ENCODE data around the gene KIF4B. TPM values are rescaled to one million over a fixed set of nuclear protein-coding genes. Genes with fewer than 3 reads are reported as not detected.
"Not testable (repeated sequence)": the region's sequence is repeated elsewhere in the genome, so short reads cannot be mapped to it uniquely, and the experiment has no call there.

Gene KIF4B
- total and polyA plus RNA-seq, 3 experiments from 2014 or later = 0.09 TPM; not detected in 2

DNA sequence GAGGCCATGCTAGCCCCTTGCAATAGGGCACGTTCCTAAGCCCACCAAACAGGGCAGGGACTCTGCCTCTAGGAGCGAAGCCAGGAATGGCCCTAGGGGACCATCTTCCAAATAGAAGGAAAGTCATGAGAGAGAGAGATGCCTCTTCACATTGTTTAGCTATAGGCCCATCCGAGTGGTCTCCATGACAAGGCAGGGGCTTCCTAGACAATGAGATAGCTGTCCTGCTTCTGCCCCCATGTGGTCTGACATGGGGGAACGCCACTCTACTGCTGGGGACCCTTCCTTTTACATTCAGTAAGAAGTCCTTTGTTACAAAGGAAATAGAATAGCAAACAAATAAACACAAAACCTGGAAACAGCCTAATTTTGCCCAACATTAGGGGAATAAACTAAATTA, 17.9 kb upstream of the KIF4B start:
- H3K27me3 ChIP-seq (ENCODE audit: insufficient read depth, low read length, poor library complexity, severe bottlenecking) = no peaks in the 10 kb centered on the region
- H3K4me3 Mint-ChIP-seq = no peak overlapping the region
- H3K9me3 Mint-ChIP-seq = peaks cover 0 to 2% (median 0%) of the 10 kb centered on the region in 5 donors
- H3K4me1 Mint-ChIP-seq = no peaks in the 10 kb centered on the region
- DNase-seq = no peak
- ChIA-PET POLR2A (no interaction called here), CTCF (no interaction called here)
- H3K27ac Mint-ChIP-seq = no peak overlapping the region
- peaks cover 6 to 9% of the 10 kb centered on the region in 2 donors for H3K27me3 Mint-ChIP-seq
- H3K4me1 ChIP-seq (ENCODE audit: insufficient read depth, low read length) = no peaks in the 10 kb centered on the region
- no peak overlapping the region for H3K27ac ChIP-seq (ENCODE audit: low read depth, low read length)
- no peak overlapping the region for H3K4me3 ChIP-seq (ENCODE audit: low read length)
- no peaks in the 10 kb centered on the region for H3K9me3 ChIP-seq (ENCODE audit: low read length)
- no peaks in the 10 kb centered on the region for H3K36me3 ChIP-seq (ENCODE audit: insufficient read depth, low read length)
- no peaks in the 10 kb centered on the region for H3K36me3 Mint-ChIP-seq

DNA sequence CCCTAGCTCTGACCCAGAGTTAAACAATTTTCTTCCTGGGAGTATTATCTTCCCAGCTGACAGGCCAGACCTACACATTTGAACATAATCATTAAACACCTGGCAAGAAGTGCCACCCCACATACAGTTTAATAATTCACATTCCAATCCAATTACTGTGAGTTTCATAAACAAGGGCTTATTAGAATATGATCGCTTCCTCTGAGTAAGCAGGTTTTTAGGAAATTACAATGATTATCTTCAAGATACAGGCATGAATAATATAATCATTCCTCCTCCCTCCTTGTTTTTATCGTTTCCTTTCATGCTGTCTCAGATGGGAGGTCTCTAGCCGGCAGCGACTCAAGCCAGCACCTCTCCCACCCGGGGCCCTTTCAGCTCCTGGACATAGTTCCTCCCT, 15.8 kb upstream of the KIF4B start:
- H3K27me3 Mint-ChIP-seq = peaks cover 6 to 21% of the 10 kb centered on the region in 2 donors
- no peaks in the 10 kb centered on the region for H3K4me1 Mint-ChIP-seq
- Histone ChIP-seq H3K36me3 (ENCODE audit: insufficient read depth, low read length) (no peaks in the 10 kb centered on the region), H3K9me3 (ENCODE audit: low read length) (no peaks in the 10 kb centered on the region), H3K27me3 (ENCODE audit: insufficient read depth, low read length, poor library complexity, severe bottlenecking) (no peaks in the 10 kb centered on the region), H3K27ac (ENCODE audit: low read depth, low read length) (no peak overlapping the region), H3K4me1 (ENCODE audit: insufficient read depth, low read length) (no peaks in the 10 kb centered on the region), H3K4me3 (ENCODE audit: low read length) (no peak overlapping the region)
- peaks cover 0 to 3% (median 0%) of the 10 kb centered on the region in 3 donors for H3K36me3 Mint-ChIP-seq
- DNase-seq = no peak
- H3K4me3 Mint-ChIP-seq = no peak overlapping the region
- no peak overlapping the region for H3K27ac Mint-ChIP-seq
- POLR2A ChIA-PET = no interaction called here
- peaks cover 0 to 2% (median 0%) of the 10 kb centered on the region in 5 donors for H3K9me3 Mint-ChIP-seq
- CTCF ChIA-PET = no interaction called here

DNA sequence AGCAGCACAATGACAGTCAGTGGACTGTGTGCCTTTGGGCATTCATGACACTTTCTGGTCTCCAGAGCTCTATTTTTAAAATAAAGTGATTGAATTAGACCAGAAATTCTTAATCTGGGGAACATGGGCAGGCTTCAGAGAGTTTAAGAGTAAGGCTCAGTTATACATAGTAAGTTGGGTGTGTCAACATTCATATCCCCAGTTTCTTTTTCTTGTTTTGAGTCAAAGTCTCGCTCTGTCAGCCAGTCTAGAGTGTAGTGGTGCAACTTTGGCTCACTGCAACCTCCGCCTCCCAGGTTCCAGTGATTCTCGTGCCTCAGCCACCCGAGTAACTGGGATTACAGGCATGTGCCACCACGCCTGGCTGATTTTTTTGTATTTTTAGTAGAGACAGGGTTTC, 13.7 kb upstream of the KIF4B start:
- no peak for DNase-seq
- no peak overlapping the region for H3K27ac Mint-ChIP-seq
- no peaks in the 10 kb centered on the region for H3K27me3 ChIP-seq (ENCODE audit: insufficient read depth, low read length, poor library complexity, severe bottlenecking)
- peaks cover 10 to 27% of the 10 kb centered on the region in 2 donors for H3K27me3 Mint-ChIP-seq
- H3K9me3 Mint-ChIP-seq = peaks cover 0 to 3% (median 0%) of the 10 kb centered on the region in 5 donors
- no peaks in the 10 kb centered on the region for H3K4me1 ChIP-seq (ENCODE audit: insufficient read depth, low read length)
- peaks cover 0 to 3% (median 0%) of the 10 kb centered on the region in 3 donors for H3K36me3 Mint-ChIP-seq
- no peaks in the 10 kb centered on the region for H3K36me3 ChIP-seq (ENCODE audit: insufficient read depth, low read length)
- CTCF ChIA-PET = no interaction called here
- no peak overlapping the region for H3K4me3 ChIP-seq (ENCODE audit: low read length)
- no peak overlapping the region for H3K4me3 Mint-ChIP-seq
- no peaks in the 10 kb centered on the region for H3K4me1 Mint-ChIP-seq
- no peaks in the 10 kb centered on the region for H3K9me3 ChIP-seq (ENCODE audit: low read length)
- POLR2A ChIA-PET = no interaction called here
- H3K27ac ChIP-seq (ENCODE audit: low read depth, low read length) = no peak overlapping the region

DNA sequence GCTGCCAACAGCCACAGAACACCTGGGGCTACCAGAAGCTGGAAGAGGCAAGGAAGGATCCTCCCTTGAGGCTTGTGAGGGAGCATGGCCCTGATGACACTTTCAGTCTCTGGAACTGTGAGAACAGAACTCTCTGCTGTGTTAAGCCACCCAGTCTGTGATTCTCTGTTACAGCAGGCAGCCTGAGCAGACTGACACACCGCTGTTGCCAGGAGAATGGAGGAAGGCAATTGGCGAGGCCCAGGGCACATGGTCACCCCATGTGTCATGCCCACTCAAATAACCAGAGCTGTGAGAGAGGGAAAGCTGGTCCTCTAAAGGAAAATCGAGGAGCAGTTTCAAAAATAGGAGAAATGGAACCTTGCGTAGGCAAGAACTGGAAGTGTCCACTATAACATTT, 12.0 kb upstream of the KIF4B start:
- Histone ChIP-seq H3K4me1 (ENCODE audit: insufficient read depth, low read length) (no peaks in the 10 kb centered on the region), H3K4me3 (ENCODE audit: low read length) (no peak overlapping the region), H3K9me3 (ENCODE audit: low read length) (no peaks in the 10 kb centered on the region), H3K27ac (ENCODE audit: low read depth, low read length) (no peak overlapping the region), H3K36me3 (ENCODE audit: insufficient read depth, low read length) (no peaks in the 10 kb centered on the region), H3K27me3 (ENCODE audit: insufficient read depth, low read length, poor library complexity, severe bottlenecking) (no peaks in the 10 kb centered on the region)
- H3K36me3 Mint-ChIP-seq = peaks cover 0 to 3% (median 0%) of the 10 kb centered on the region in 3 donors
- H3K4me1 Mint-ChIP-seq = no peaks in the 10 kb centered on the region
- H3K27ac Mint-ChIP-seq = no peak overlapping the region
- ChIA-PET POLR2A (no interaction called here), CTCF (no interaction called here)
- H3K4me3 Mint-ChIP-seq = no peak overlapping the region
- peaks cover 12 to 31% of the 10 kb centered on the region in 2 donors for H3K27me3 Mint-ChIP-seq
- peaks cover 0 to 3% (median 0%) of the 10 kb centered on the region in 5 donors for H3K9me3 Mint-ChIP-seq
- DNase-seq = no peak

DNA sequence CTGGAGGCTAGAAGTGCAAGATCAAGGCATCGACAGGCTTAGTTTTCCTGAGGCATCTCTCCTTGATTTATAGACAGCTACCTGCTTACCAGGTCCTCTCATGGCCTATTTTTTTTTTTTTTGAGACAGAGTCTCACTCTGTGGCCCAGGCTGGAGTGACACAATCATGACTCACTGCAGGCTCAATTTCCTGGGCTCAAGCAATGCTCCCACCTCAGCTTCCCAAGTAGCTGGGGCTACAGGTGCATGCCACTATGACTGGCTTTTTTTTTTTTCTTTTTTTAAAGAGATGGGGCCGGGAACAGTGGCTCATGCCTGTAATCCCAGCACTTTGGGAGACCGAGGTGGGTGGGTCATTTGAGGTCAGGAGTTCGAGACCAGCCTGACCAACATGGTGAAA, 10.8 kb upstream of the KIF4B start:
- H3K27me3 ChIP-seq (ENCODE audit: insufficient read depth, low read length, poor library complexity, severe bottlenecking); H3K4me3 ChIP-seq (ENCODE audit: low read length); POLR2A ChIA-PET; H3K36me3 Mint-ChIP-seq; H3K27ac ChIP-seq (ENCODE audit: low read depth, low read length); H3K4me1 ChIP-seq (ENCODE audit: insufficient read depth, low read length); H3K9me3 Mint-ChIP-seq; H3K4me3 Mint-ChIP-seq; DNase-seq; H3K36me3 ChIP-seq (ENCODE audit: insufficient read depth, low read length); CTCF ChIA-PET; H3K9me3 ChIP-seq (ENCODE audit: low read length); H3K4me1 Mint-ChIP-seq; H3K27ac Mint-ChIP-seq: not testable (repeated sequence)
- peaks cover 12 to 38% of the 10 kb centered on the region in 2 donors for H3K27me3 Mint-ChIP-seq

DNA sequence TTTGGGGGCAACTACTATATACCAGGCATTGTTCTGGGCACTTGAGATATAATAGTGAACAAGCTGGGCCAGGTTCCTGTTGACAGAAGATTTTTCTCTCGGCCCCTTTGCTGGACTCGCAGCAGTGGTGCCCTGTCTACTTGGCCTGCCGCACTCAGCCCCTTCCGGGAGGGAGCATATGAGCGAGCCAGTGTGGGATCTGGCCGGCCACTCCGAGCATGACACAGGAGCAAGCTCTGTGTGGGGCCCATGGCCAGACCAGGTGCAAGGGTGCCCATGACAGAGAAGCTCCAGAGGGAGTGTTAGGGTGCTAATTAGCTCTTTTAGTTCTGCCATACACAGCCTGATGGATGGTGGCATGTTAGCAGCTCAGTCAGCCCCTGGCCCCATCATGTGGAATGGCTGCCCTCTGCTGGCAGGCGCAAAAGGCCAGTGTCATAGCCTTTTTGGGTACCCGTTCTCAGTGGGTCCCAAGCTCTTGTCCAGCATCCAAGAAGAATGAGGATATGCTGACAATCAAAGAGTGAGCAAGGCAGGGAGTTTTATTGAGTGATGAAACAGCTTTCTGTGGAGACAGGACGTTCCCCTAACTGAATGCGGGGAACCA, 9.3 kb upstream of the KIF4B start:
- H3K27ac Mint-ChIP-seq = no peak overlapping the region
- H3K4me1 ChIP-seq (ENCODE audit: insufficient read depth, low read length) = no peaks in the 10 kb centered on the region
- H3K27me3 ChIP-seq (ENCODE audit: insufficient read depth, low read length, poor library complexity, severe bottlenecking) = no peaks in the 10 kb centered on the region
- no peaks in the 10 kb centered on the region for H3K9me3 ChIP-seq (ENCODE audit: low read length)
- H3K9me3 Mint-ChIP-seq = peaks cover 0 to 3% (median 0%) of the 10 kb centered on the region in 5 donors
- no peaks in the 10 kb centered on the region for H3K36me3 ChIP-seq (ENCODE audit: insufficient read depth, low read length)
- H3K4me1 Mint-ChIP-seq = no peaks in the 10 kb centered on the region
- no peak overlapping the region for H3K4me3 ChIP-seq (ENCODE audit: low read length)
- H3K36me3 Mint-ChIP-seq = peaks cover 0 to 3% (median 0%) of the 10 kb centered on the region in 3 donors
- H3K27me3 Mint-ChIP-seq = peaks cover 12 to 42% of the 10 kb centered on the region in 2 donors
- ChIA-PET CTCF (no interaction called here), POLR2A (no interaction called here)
- no peak overlapping the region for H3K4me3 Mint-ChIP-seq
- peak in 1 of 5 donors; percentile 6 for DNase-seq
- H3K27ac ChIP-seq (ENCODE audit: low read depth, low read length) = no peak overlapping the region

DNA sequence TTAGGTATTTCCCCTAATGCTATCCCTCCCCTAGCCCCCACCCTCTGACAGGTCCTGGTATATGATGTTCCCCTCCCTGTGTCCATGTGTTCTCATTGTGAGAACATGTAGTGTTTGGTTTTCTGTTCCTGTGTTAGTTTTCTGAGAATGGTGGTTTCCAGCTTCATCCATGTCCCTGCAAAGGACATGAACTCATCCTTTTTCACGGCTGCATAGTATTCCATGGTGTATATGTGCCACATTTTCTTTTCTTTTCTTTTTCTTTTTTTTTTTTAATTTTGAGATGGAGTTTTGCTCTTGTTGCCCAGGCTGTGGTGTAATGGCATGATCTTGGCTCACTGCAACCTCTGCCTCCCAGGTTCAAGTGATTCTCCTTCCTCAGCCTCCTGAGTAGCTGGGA, 7.3 kb upstream of the KIF4B start:
- H3K4me1 Mint-ChIP-seq; H3K36me3 ChIP-seq (ENCODE audit: insufficient read depth, low read length); H3K9me3 ChIP-seq (ENCODE audit: low read length); H3K27me3 ChIP-seq (ENCODE audit: insufficient read depth, low read length, poor library complexity, severe bottlenecking); H3K4me1 ChIP-seq (ENCODE audit: insufficient read depth, low read length); CTCF ChIA-PET; H3K27ac Mint-ChIP-seq; H3K4me3 Mint-ChIP-seq; H3K4me3 ChIP-seq (ENCODE audit: low read length); H3K9me3 Mint-ChIP-seq; H3K27ac ChIP-seq (ENCODE audit: low read depth, low read length); DNase-seq; H3K36me3 Mint-ChIP-seq; POLR2A ChIA-PET: not testable (repeated sequence)
- H3K27me3 Mint-ChIP-seq = peaks cover 9 to 40% of the 10 kb centered on the region in 2 donors

DNA sequence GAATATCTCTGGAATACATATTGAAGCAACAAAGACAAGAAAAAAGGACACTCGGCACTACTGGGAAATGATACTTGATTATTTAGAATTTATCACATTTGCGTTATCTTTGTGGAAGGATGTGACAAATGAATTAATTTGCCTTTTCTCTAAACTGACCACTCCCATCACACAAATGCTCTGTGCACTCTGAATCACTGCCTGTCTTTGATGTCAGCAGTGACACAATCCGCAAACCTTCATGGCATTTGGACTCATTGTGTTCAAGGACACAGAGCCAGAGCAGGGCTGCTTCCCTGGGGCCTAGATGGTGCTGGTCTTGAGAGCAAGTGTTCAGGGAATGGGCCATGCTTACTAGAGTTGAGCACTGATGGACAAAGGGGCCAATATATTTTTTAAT, 4.9 kb upstream of the KIF4B start:
- H3K27me3 ChIP-seq (ENCODE audit: insufficient read depth, low read length, poor library complexity, severe bottlenecking) = no peaks in the 10 kb centered on the region
- no peak for DNase-seq
- H3K4me3 ChIP-seq (ENCODE audit: low read length) = no peak overlapping the region
- no peaks in the 10 kb centered on the region for H3K4me1 ChIP-seq (ENCODE audit: insufficient read depth, low read length)
- H3K36me3 ChIP-seq (ENCODE audit: insufficient read depth, low read length) = no peaks in the 10 kb centered on the region
- H3K4me1 Mint-ChIP-seq = no peaks in the 10 kb centered on the region
- H3K27ac Mint-ChIP-seq = no peak overlapping the region
- peaks cover 12 to 40% of the 10 kb centered on the region in 2 donors for H3K27me3 Mint-ChIP-seq
- H3K9me3 ChIP-seq (ENCODE audit: low read length) = no peaks in the 10 kb centered on the region
- no peak overlapping the region for H3K27ac ChIP-seq (ENCODE audit: low read depth, low read length)
- POLR2A ChIA-PET = no interaction called here
- CTCF ChIA-PET = no interaction called here
- no peak overlapping the region for H3K4me3 Mint-ChIP-seq
- no peaks in the 10 kb centered on the region for H3K36me3 Mint-ChIP-seq
- H3K9me3 Mint-ChIP-seq = peaks cover 0 to 3% (median 0%) of the 10 kb centered on the region in 5 donors

DNA sequence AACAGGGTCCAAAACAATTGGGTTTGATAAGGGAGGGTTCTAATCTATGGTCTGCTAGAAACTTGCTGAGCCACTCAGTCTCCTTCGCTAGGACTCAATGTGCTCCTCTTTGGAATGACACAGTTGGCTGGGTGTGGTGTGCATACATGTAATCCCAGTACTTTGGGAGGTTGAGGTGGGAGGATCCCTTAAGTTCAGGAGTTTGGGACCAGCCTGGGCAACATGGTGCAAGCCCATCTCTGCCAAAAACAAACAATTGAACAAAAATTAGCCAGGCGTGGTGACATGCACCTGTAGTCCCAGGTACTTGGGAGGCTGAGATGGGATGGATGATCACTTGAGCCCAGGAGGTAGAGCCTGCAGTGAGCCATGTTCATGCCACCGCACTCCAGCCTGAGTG, 2.7 kb upstream of the KIF4B start:
- ChIA-PET POLR2A (no interaction called here), CTCF (no interaction called here)
- Histone ChIP-seq H3K27ac (ENCODE audit: low read depth, low read length) (no peak overlapping the region), H3K4me1 (ENCODE audit: insufficient read depth, low read length) (no peaks in the 10 kb centered on the region), H3K4me3 (ENCODE audit: low read length) (no peak overlapping the region), H3K27me3 (ENCODE audit: insufficient read depth, low read length, poor library complexity, severe bottlenecking) (no peaks in the 10 kb centered on the region), H3K9me3 (ENCODE audit: low read length) (no peaks in the 10 kb centered on the region), H3K36me3 (ENCODE audit: insufficient read depth, low read length) (no peaks in the 10 kb centered on the region)
- H3K27me3 Mint-ChIP-seq = peaks cover 9 to 34% of the 10 kb centered on the region in 2 donors
- H3K36me3 Mint-ChIP-seq = no peaks in the 10 kb centered on the region
- H3K4me1 Mint-ChIP-seq = no peaks in the 10 kb centered on the region
- no peak for DNase-seq
- no peak overlapping the region for H3K27ac Mint-ChIP-seq
- H3K9me3 Mint-ChIP-seq = peaks cover 0 to 2% (median 0%) of the 10 kb centered on the region in 5 donors
- H3K4me3 Mint-ChIP-seq = no peak overlapping the region

Data from CD8-positive, alpha-beta memory T cell (primary cell).